ENCODE measurements around the gene EPB41L3.
A peak's percentile ranks its signal among the peaks of the same experiment; 100 is the strongest.

The EPB41L3 gene

GRCh38 chr18:5571666-5572065 lies 27.9 kb upstream of the EPB41L3 start:
- no peak for TF ChIP-seq CTCF (IDR thresholded peaks at IDR 0.05)

- no peak for TF ChIP-seq CTCF (IDR thresholded peaks at IDR 0.05)
Measured at GRCh38 chr18:5568416-5568815, 24.6 kb upstream of the EPB41L3 start.

- TF ChIP-seq CTCF (IDR thresholded peaks at IDR 0.05) = no peak
Measured at GRCh38 chr18:5558851-5559250, 15.1 kb upstream of the EPB41L3 start.

- TF ChIP-seq CTCF (IDR thresholded peaks at IDR 0.05) = no peak
Measured at GRCh38 chr18:5556310-5556974, 12.6 kb upstream of the EPB41L3 start.

GRCh38 chr18:5554629-5555028 lies 10.8 kb upstream of the EPB41L3 start:
- no peak for TF ChIP-seq CTCF (IDR thresholded peaks at IDR 0.05)

GRCh38 chr18:5546660-5547059 lies 2.9 kb upstream of the EPB41L3 start:
- TF ChIP-seq CTCF (IDR thresholded peaks at IDR 0.05) = peak; percentile 25; the same call in 1 of the 2 replicates

- TF ChIP-seq CTCF (IDR thresholded peaks at IDR 0.05) = no peak
Measured at GRCh38 chr18:5543036-5543680, 639 bp downstream of the EPB41L3 start.

Data from LNCAP (cell line).